HepG2 (cell line): ENCODE data around the gene CHL1. TPM values are rescaled to one million over a fixed set of nuclear protein-coding genes. Genes with fewer than 3 reads are reported as not detected.

Experiments
- ATAC-seq: fragments of 200-7000 bp; cut with Tn5 transposase; 3 replicates; pipeline ENCODE4 v1.9.1; 2020; ENCODE audit warnings: mild to moderate bottlenecking, moderate library complexity
- BruUV-seq: library from RNA; stranded (reverse); fragments of 400-500 nt; replicated peaks from 2 replicates; lab custom pipeline; 2021; lab: Mats Ljungman, UMichigan
- CTCF ChIA-PET: fragments of 300-600 bp; formaldehyde crosslinking; extraction: SDS; loops from one replicate; lab custom pipeline; 2021; ENCODE audit warnings: low total read pairs, inconsistent platforms, low intra/inter-chr PET ratio; lab: Yijun Ruan, JAX
- POLR2A ChIA-PET: fragments of 350-600 bp; sonication (Branson Sonifier 250); formaldehyde crosslinking; loops from one replicate; lab custom pipeline; 2020; ENCODE audit warnings: antibody characterized with exemption, inconsistent platforms; lab: Yijun Ruan, JAX
- DNase-seq: peaks from one replicate; pipeline ENCODE4 v3.0.0-alpha.2; 2015; ENCODE audit warnings: low spot score
- FAIRE-seq: peaks from 3 replicates; lab custom pipeline; 2011; peaks lifted over from hg19 to GRCh38; lab: Jason Lieb, UNC
- H2AFZ ChIP-seq: one replicate; pipeline ENCODE4 v1.6.1; 2011; ENCODE audit warnings: low read length, inconsistent platforms
- H3K27ac ChIP-seq: fragments of 300-600 bp; 3 replicates; pipeline ENCODE4 v1.8.0; 2011; ENCODE audit warnings: mixed run types, mild to moderate bottlenecking, mixed read lengths, low read length, inconsistent platforms; ENCODE audit not compliant: insufficient read depth; ENCODE audit errors: extremely low read length
- H3K27me3 ChIP-seq, 2 experiments: fragments of 200-600 bp in 1 of 2; 2 replicates in 1 of 2; 3 replicates in 1 of 2; pipeline versions ENCODE4 v1.6.0 to v1.8.0; 2011; ENCODE audit warnings: low read length in 2 of 2, mild to moderate bottlenecking in 2 of 2, moderate library complexity in 2 of 2, inconsistent platforms in 1 of 2; ENCODE audit not compliant: insufficient read depth in 2 of 2, control insufficient read depth in 1 of 2
- H3K36me3 ChIP-seq, 2 experiments: fragments of 200-600 bp in 1 of 2; replicated peaks in 1 of 2; 2 replicates in 1 of 2; 3 replicates in 1 of 2; pipeline versions ENCODE4 v1.5.1 to v1.8.0; 2011; ENCODE audit warnings: low read length in 2 of 2, inconsistent platforms in 1 of 2; ENCODE audit not compliant: insufficient read depth in 2 of 2, control insufficient read depth in 1 of 2
- H3K4me1 ChIP-seq: 2 replicates; pipeline ENCODE4 v1.5.1; 2012; ENCODE audit warnings: low read length, inconsistent platforms; ENCODE audit not compliant: insufficient read depth
- H3K4me2 ChIP-seq: 2 replicates; pipeline ENCODE4 v1.6.0; 2011; ENCODE audit warnings: low read depth, low read length, inconsistent platforms
- H3K4me3 ChIP-seq, 3 experiments: fragments of 200-600 bp in 1 of 3; sonication (generic), shearing (Covaris generic) in 1 of 3; replicated peaks in 1 of 3; 2 replicates each; pipeline ENCODE4 v1.5.1; 2011 to 2016; ENCODE audit warnings: low read length in 3 of 3, inconsistent platforms in 2 of 3, low read depth in 2 of 3, mild to moderate bottlenecking in 2 of 3, control low read depth in 1 of 3, mixed read lengths in 1 of 3; ENCODE audit not compliant: insufficient read depth in 1 of 3
- H3K79me2 ChIP-seq: one replicate; pipeline ENCODE4 v1.6.1; 2011; ENCODE audit warnings: low read length, inconsistent platforms; ENCODE audit not compliant: insufficient read depth
- H3K9ac ChIP-seq: 2 replicates; pipeline ENCODE4 v1.6.0; 2011; ENCODE audit warnings: mild to moderate bottlenecking, low read depth, low read length, inconsistent platforms; ENCODE audit not compliant: insufficient read depth
- H3K9me3 ChIP-seq: 2 replicates; pipeline ENCODE4 v1.5.1; 2012; ENCODE audit warnings: mild to moderate bottlenecking, low read length
- H4K20me1 ChIP-seq: 2 replicates; pipeline ENCODE4 v1.6.0; 2011; ENCODE audit warnings: inconsistent platforms, mild to moderate bottlenecking, low read length, moderate library complexity; ENCODE audit not compliant: insufficient read depth
- FOXK2 ChIP-seq: fragments of 450-650 bp; IDR thresholded peaks from 2 replicates; pipeline ENCODE4 v1.6.1; 2016
- FOXM1 ChIP-seq: sonication (generic); formaldehyde crosslinking; IDR thresholded peaks from 2 replicates; pipeline ENCODE4 v1.5.0; 2020; ENCODE audit warnings: missing genetic modification reagents
- HNRNPH1 ChIP-seq: fragments of 200-400 bp; formaldehyde crosslinking; optimal IDR thresholded peaks from 2 replicates; pipeline ENCODE3; 2017; ENCODE audit warnings: mild to moderate bottlenecking, low read depth, low read length
- HOXA5 ChIP-seq: sonication (generic); formaldehyde crosslinking; IDR thresholded peaks from 2 replicates; pipeline ENCODE4 v1.4.0; 2020; ENCODE audit warnings: missing genetic modification reagents
- HOXD1 ChIP-seq: sonication (generic); formaldehyde crosslinking; IDR thresholded peaks from 2 replicates; pipeline ENCODE4 v1.5.0; 2020; ENCODE audit warnings: missing genetic modification reagents
- ISX ChIP-seq: sonication (generic); formaldehyde crosslinking; conservative IDR thresholded peaks from 2 replicates; pipeline ENCODE4 v1.5.0; 2020; ENCODE audit warnings: missing genetic modification reagents
- MYNN ChIP-seq: sonication (generic); formaldehyde crosslinking; IDR thresholded peaks from 2 replicates; pipeline ENCODE4 v1.4.0; 2020; ENCODE audit warnings: mild to moderate bottlenecking, low read depth, missing genetic modification reagents
- ONECUT2 ChIP-seq: sonication (generic); formaldehyde crosslinking; IDR thresholded peaks from 2 replicates; pipeline ENCODE4 v1.4.0; 2020; ENCODE audit warnings: missing genetic modification reagents
- PHF20 ChIP-seq: sonication (generic); formaldehyde crosslinking; IDR thresholded peaks from 2 replicates; pipeline ENCODE4 v1.5.0; 2020; ENCODE audit warnings: mild to moderate bottlenecking, missing genetic modification reagents
- TFE3 ChIP-seq: IDR thresholded peaks from 2 replicates; pipeline ENCODE4 v1.6.1; 2016
- U2AF2 ChIP-seq: fragments of 200-400 bp; formaldehyde crosslinking; IDR thresholded peaks from 2 replicates; pipeline ENCODE4 v1.6.1; 2017; ENCODE audit warnings: low read depth, mild to moderate bottlenecking, low read length
- ZNF256 ChIP-seq: sonication (generic); formaldehyde crosslinking; conservative IDR thresholded peaks from 2 replicates; pipeline ENCODE4 v1.4.0; 2020; ENCODE audit warnings: missing genetic modification reagents
- ZNF264 ChIP-seq: sonication (generic); formaldehyde crosslinking; IDR thresholded peaks from 2 replicates; pipeline ENCODE4 v1.4.0; 2020; ENCODE audit warnings: missing genetic modification reagents
- ZNF431 ChIP-seq: sonication (generic); formaldehyde crosslinking; IDR thresholded peaks from 2 replicates; pipeline ENCODE4 v1.9.0; 2022; ENCODE audit warnings: missing genetic modification reagents, low read depth, mild to moderate bottlenecking, borderline replicate concordance
- ZNF446 ChIP-seq: sonication (generic); formaldehyde crosslinking; IDR thresholded peaks from 2 replicates; pipeline ENCODE4 v1.5.0; 2020; ENCODE audit warnings: mild to moderate bottlenecking, missing genetic modification reagents
- ZNF605 ChIP-seq: sonication (generic); formaldehyde crosslinking; IDR thresholded peaks from 2 replicates; pipeline ENCODE4 v1.8.0; 2022; ENCODE audit warnings: mild to moderate bottlenecking, missing genetic modification reagents
- ZNF891 ChIP-seq: sonication (generic); formaldehyde crosslinking; IDR thresholded peaks from 2 replicates; pipeline ENCODE4 v1.5.0; 2020; ENCODE audit warnings: mild to moderate bottlenecking, missing genetic modification reagents
- ZSCAN25 ChIP-seq: sonication (generic); formaldehyde crosslinking; IDR thresholded peaks from 2 replicates; pipeline ENCODE4 v1.8.0; 2022; ENCODE audit warnings: mild to moderate bottlenecking, missing genetic modification reagents
- WGBS: methylation state at CpG from one replicate; pipeline ENCODE4 v1.1.6; 2017; ENCODE audit warnings: low lambda C conversion rate; 5-methylcytosine and 5-hydroxymethylcytosine counted together
- in situ Hi-C: cut with HindIII; loops from 2 replicates; pipeline ENCODE4 v1.10.0; 2017; ENCODE audit warnings: low pct_unique_long_range_greater_than_20kb; ENCODE audit not compliant: extremely low pct_ligation_motif_present
- intact Hi-C: fragments of 100-400 bp; cut with micrococcal nuclease; formaldehyde crosslinking; loops from one replicate; pipeline ENCODE4 v1.10.0; 2022; ENCODE audit not compliant: unreplicated experiment
- polyA plus RNA-seq, 8 experiments: library from polyadenylated mRNA; depleted of rRNA in 3 of 8; stranded (reverse) in 7 of 8; unstranded in 1 of 8; fragments of >200 nt; fragmentation: Illumina TruSeq in 4 of 8; extraction: Trizol in 4 of 8; gene quantifications; 2 replicates each; pipeline versions ENCODE4 v1.2.1 to v1.2.3, GENCODE V29; 2011 to 2016; ENCODE audit warnings: low read depth in 4 of 8, missing spikeins in 1 of 8, mixed read lengths in 1 of 8; ENCODE audit not compliant: insufficient read depth in 1 of 8
- total RNA-seq, 5 experiments: library from RNA; depleted of rRNA; stranded (reverse); fragments of >200 nt; fragmentation: Illumina TruSeq; extraction: Trizol; gene quantifications; 2 replicates each; pipeline ENCODE4 v1.2.3, GENCODE V29; 2016; ENCODE audit warnings: low read depth in 1 of 5
- TF ChIP-seq, protein P1 (sequence below): sonication (generic); formaldehyde crosslinking; IDR thresholded peaks from 2 replicates; pipeline ENCODE4 v1.4.0; 2020; ENCODE audit warnings: missing genetic modification reagents, borderline replicate concordance
- TF ChIP-seq, protein P2 (sequence below): sonication (generic); formaldehyde crosslinking; IDR thresholded peaks from 2 replicates; pipeline ENCODE4 v1.8.1; 2023; ENCODE audit warnings: mild to moderate bottlenecking, missing genetic modification reagents, borderline replicate concordance
- TF ChIP-seq, protein P3 (sequence below): sonication (generic); formaldehyde crosslinking; IDR thresholded peaks from 2 replicates; pipeline ENCODE4 v1.4.0; 2020; ENCODE audit warnings: mild to moderate bottlenecking, missing genetic modification reagents

CHL1 gene
- total and polyA plus RNA-seq, 2 of the 13 experiments (the other 11 are each of a cell fraction or from before 2014, with no cell fraction given), result not detected

DNA sequence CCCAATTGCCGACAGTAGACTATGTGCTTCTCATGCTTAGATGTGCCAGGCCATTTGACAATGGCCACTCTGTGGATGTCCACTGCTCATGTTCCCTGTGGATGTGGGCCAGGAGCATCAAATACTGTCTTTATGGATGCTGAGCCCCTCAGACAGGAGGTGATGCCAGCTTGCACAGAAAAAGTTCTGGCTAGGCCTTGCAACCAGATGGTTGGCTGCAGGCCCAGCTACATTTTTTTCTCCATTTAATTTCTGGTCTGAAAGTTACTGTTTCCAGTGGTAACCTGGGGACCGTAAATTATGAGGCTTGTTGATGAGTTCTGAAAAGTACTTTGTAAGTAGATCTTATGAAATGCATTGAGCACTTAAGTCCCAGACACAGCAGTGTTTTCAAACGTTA, 228.5 kb downstream of the CHL1 start (continued):
- TF ChIP-seq, protein P1, sequence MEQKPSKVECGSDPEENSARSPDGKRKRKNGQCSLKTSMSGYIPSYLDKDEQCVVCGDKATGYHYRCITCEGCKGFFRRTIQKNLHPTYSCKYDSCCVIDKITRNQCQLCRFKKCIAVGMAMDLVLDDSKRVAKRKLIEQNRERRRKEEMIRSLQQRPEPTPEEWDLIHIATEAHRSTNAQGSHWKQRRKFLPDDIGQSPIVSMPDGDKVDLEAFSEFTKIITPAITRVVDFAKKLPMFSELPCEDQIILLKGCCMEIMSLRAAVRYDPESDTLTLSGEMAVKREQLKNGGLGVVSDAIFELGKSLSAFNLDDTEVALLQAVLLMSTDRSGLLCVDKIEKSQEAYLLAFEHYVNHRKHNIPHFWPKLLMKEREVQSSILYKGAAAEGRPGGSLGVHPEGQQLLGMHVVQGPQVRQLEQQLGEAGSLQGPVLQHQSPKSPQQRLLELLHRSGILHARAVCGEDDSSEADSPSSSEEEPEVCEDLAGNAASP (CRISPR knock-in tag), result no peak
- TF ChIP-seq ZNF891 (CRISPR knock-in tag), result no peak
- TF ChIP-seq ZNF264 (CRISPR knock-in tag), result no peak
- no peak for TF ChIP-seq MYNN (CRISPR knock-in tag)
- TF ChIP-seq ZNF256 (CRISPR knock-in tag), result no peak
- TF ChIP-seq FOXK2, result no peak
- TF ChIP-seq HNRNPH1, result no peak
- TF ChIP-seq, protein P2, sequence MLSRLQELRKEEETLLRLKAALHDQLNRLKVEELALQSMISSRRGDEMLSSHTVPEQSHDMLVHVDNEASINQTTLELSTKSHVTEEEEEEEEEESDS (CRISPR knock-in tag), result no peak

GRCh38 chr3:426072-426471, 229.5 kb downstream of the CHL1 start:
- ChIA-PET CTCF (no interaction called here), POLR2A (no interaction called here)
- Histone ChIP-seq H3K4me2 (no peak overlapping the region), H3K9me3 (peaks cover 54% of the 10 kb centered on the region), H3K4me1 (no peaks in the 10 kb centered on the region), H3K9ac (no peak overlapping the region), H3K4me3 (no peak overlapping the region), H3K27me3 (no peaks in the 10 kb centered on the region), H2AFZ (no peak overlapping the region), H4K20me1 (no peaks in the 10 kb centered on the region), H3K27ac (no peak overlapping the region), H3K79me2 (no peaks in the 10 kb centered on the region), H3K36me3 (no peaks in the 10 kb centered on the region)
- FAIRE-seq, result no peak
- no TSS peak for BruUV-seq
- intact Hi-C loops, result no loop called here
- no peak for ATAC-seq
- WGBS, result 0% methylated on average over 1 of the region's 1 CpG
- in situ Hi-C loops, result no loop called here
- DNase-seq, result no peak
- TF ChIP-seq FOXM1 (CRISPR knock-in tag) (no peak), ZNF446 (CRISPR knock-in tag) (no peak), ONECUT2 (no peak), ISX (CRISPR knock-in tag) (no peak), U2AF2 (no peak), PHF20 (CRISPR knock-in tag) (no peak), ZNF605 (CRISPR knock-in tag) (no peak), HOXA5 (CRISPR knock-in tag) (no peak), TFE3 (CRISPR knock-in tag) (no peak), ZNF431 (CRISPR knock-in tag) (no peak), ZSCAN25 (CRISPR knock-in tag) (no peak), HOXD1 (CRISPR knock-in tag) (no peak)
- TF ChIP-seq, protein P3, sequence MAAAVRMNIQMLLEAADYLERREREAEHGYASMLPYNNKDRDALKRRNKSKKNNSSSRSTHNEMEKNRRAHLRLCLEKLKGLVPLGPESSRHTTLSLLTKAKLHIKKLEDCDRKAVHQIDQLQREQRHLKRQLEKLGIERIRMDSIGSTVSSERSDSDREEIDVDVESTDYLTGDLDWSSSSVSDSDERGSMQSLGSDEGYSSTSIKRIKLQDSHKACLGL, result no peak
